PC-9 (cell line): ENCODE results near the gene RAB4A. TPM values are rescaled to one million over a fixed set of nuclear protein-coding genes. Genes with fewer than 3 reads are reported as not detected.

Experiments
- BruUV-seq: library from RNA; stranded (reverse); fragments of 400-500 nt; replicated peaks from 2 replicates; lab custom pipeline; 2021; lab: Mats Ljungman, UMichigan
- CTCF ChIA-PET: fragments of 300-600 bp; sonication (Branson Sonifier 250); formaldehyde crosslinking; loops from one replicate; lab custom pipeline; 2022; ENCODE audit warnings: antibody characterized with exemption; lab: Charles Lee
- POLR2A ChIA-PET: fragments of 300-600 bp; sonication (Branson Sonifier 250); formaldehyde crosslinking; loops from one replicate; lab custom pipeline; 2022; ENCODE audit warnings: antibody characterized with exemption; ENCODE audit not compliant: unreplicated experiment; lab: Charles Lee
- DNase-seq, 2 experiments: peaks; one replicate each; pipeline versions ENCODE4 v3.0.0 to v3.0.0-alpha.2; 2015 to 2022; ENCODE audit warnings: mixed read lengths in 1 of 2
- H2AFZ ChIP-seq: fragments of 200-600 bp; sonication (generic); 2 replicates; pipeline ENCODE4 v1.8.1; 2017; ENCODE audit warnings: antibody characterized with exemption
- H3F3A ChIP-seq: fragments of 200-600 bp; sonication (generic); 2 replicates; pipeline ENCODE4 v1.8.1; 2017; ENCODE audit warnings: antibody characterized with exemption, mild to moderate bottlenecking, low read depth; ENCODE audit not compliant: insufficient read depth
- H3K27ac ChIP-seq: fragments of 200-600 bp; sonication (generic); 2 replicates; pipeline ENCODE4 v1.6.1; 2016; ENCODE audit warnings: mixed run types
- H3K27me3 ChIP-seq: fragments of 200-600 bp; sonication (generic); 2 replicates; pipeline ENCODE4 v1.6.1; 2016; ENCODE audit warnings: low read depth, mixed run types; ENCODE audit not compliant: insufficient read depth
- H3K36me3 ChIP-seq: fragments of 200-600 bp; sonication (generic); 2 replicates; pipeline ENCODE4 v1.6.1; 2016; ENCODE audit warnings: low read depth, mixed run types
- H3K4me1 ChIP-seq: fragments of 200-600 bp; sonication (generic); replicated peaks from 2 replicates; pipeline ENCODE4 v1.6.1; 2016; ENCODE audit warnings: mixed run types; ENCODE audit not compliant: insufficient read depth
- H3K4me2 ChIP-seq: fragments of 200-600 bp; sonication (generic); 2 replicates; pipeline ENCODE4 v1.6.1; 2017; ENCODE audit warnings: mixed run types
- H3K4me3 ChIP-seq: fragments of 200-600 bp; sonication (generic); 2 replicates; pipeline ENCODE4 v1.6.1; 2016; ENCODE audit warnings: mixed run types
- H3K79me2 ChIP-seq: fragments of 200-600 bp; sonication (generic); 2 replicates; pipeline ENCODE4 v1.6.1; 2017; ENCODE audit warnings: low read depth, mixed run types
- H3K9me2 ChIP-seq: fragments of 200-600 bp; sonication (generic); 2 replicates; pipeline ENCODE4 v1.8.1; 2017; ENCODE audit warnings: mild to moderate bottlenecking; ENCODE audit not compliant: insufficient read depth
- H3K9me3 ChIP-seq: fragments of 200-600 bp; sonication (generic); 2 replicates; pipeline ENCODE4 v1.8.1; 2016; ENCODE audit warnings: low read depth; ENCODE audit not compliant: insufficient read depth
- H4K20me1 ChIP-seq: fragments of 200-600 bp; sonication (generic); 2 replicates; pipeline ENCODE4 v1.8.1; 2017; ENCODE audit not compliant: insufficient read depth
- EZH2 ChIP-seq: fragments of 200-600 bp; sonication (generic); IDR thresholded peaks from 2 replicates; pipeline ENCODE4 v1.8.0; 2017; ENCODE audit warnings: antibody characterized with exemption, low read depth
- intact Hi-C: fragments of 100-400 bp; cut with micrococcal nuclease; formaldehyde crosslinking; loops from one replicate; pipeline ENCODE4 v1.10.0; 2022; ENCODE audit not compliant: unreplicated experiment
- total RNA-seq: library from RNA; stranded (reverse); gene quantifications from 2 replicates; pipeline ENCODE4 v1.2.3, GENCODE V29; 2021
- TF ChIP-seq, protein P1 (sequence below): fragments of 200-600 bp; sonication (generic); conservative IDR thresholded peaks from 2 replicates; pipeline ENCODE4 v1.6.1; 2017; ENCODE audit warnings: mixed run types, antibody characterized with exemption, mild to moderate bottlenecking, moderate library complexity

The RAB4A gene
- total RNA-seq, 1 experiment from 2014 or later, result 29.0 TPM

DNA sequence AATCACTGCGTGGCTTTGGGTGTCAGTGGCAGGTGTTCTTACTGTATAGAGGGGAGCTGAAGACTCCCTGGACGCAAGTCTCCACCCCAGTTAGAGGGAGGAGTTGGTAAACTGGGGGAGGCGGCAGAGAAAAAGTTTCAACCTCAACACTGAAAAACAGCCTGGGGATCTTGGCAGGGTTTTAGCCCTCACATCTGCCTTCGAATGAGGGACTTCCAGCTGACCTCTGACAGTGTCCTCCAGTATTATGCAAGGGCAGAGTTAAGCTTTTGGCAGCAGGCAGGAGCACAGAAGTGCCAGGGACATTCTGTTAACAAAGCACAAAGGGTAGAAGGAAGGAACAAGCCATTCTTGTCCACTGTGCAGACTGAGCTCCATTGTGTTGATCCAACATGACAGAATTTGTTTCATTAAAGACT is 41.2 kb upstream of the RAB4A start:
- Histone ChIP-seq H3K9me2 (no peaks in the 10 kb centered on the region), H3K4me1 (peaks cover 47% of the 10 kb centered on the region), H3K27me3 (peaks cover 26% of the 10 kb centered on the region), H4K20me1 (no peaks in the 10 kb centered on the region), H3K4me2 (peak overlapping the region; percentile 63), H3K27ac (peak overlapping the region; percentile 59), H3K4me3 (peak overlapping the region; percentile 6; the same call in 1 of the 2 replicates), H3K79me2 (no peaks in the 10 kb centered on the region), H3K9me3 (no peaks in the 10 kb centered on the region), H3K36me3 (no peaks in the 10 kb centered on the region), H2AFZ (no peak overlapping the region), H3F3A (peaks cover 28% of the 10 kb centered on the region)
- TF ChIP-seq, protein P1, sequence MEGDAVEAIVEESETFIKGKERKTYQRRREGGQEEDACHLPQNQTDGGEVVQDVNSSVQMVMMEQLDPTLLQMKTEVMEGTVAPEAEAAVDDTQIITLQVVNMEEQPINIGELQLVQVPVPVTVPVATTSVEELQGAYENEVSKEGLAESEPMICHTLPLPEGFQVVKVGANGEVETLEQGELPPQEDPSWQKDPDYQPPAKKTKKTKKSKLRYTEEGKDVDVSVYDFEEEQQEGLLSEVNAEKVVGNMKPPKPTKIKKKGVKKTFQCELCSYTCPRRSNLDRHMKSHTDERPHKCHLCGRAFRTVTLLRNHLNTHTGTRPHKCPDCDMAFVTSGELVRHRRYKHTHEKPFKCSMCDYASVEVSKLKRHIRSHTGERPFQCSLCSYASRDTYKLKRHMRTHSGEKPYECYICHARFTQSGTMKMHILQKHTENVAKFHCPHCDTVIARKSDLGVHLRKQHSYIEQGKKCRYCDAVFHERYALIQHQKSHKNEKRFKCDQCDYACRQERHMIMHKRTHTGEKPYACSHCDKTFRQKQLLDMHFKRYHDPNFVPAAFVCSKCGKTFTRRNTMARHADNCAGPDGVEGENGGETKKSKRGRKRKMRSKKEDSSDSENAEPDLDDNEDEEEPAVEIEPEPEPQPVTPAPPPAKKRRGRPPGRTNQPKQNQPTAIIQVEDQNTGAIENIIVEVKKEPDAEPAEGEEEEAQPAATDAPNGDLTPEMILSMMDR, result no peak
- TF ChIP-seq EZH2, result no peak
- intact Hi-C loops, result loop anchor here (1.0 to 10.0 kb wide), 7 partner anchors 8 to 1095 kb away; partner anchors contain the start of gene TRIM17
- DNase-seq, result peak in 1 of 2 experiments; percentile 48
- no TSS peak for BruUV-seq
- ChIA-PET POLR2A (interaction anchor here (0.6 kb wide), 1 partner anchor 32 kb away, joined by 4 read pairs; no protein-coding TSS in a partner anchor), CTCF (interaction anchor here (1.3 kb wide), 1 partner anchor 252 kb away, joined by 3 read pairs; no protein-coding TSS in a partner anchor)

DNA sequence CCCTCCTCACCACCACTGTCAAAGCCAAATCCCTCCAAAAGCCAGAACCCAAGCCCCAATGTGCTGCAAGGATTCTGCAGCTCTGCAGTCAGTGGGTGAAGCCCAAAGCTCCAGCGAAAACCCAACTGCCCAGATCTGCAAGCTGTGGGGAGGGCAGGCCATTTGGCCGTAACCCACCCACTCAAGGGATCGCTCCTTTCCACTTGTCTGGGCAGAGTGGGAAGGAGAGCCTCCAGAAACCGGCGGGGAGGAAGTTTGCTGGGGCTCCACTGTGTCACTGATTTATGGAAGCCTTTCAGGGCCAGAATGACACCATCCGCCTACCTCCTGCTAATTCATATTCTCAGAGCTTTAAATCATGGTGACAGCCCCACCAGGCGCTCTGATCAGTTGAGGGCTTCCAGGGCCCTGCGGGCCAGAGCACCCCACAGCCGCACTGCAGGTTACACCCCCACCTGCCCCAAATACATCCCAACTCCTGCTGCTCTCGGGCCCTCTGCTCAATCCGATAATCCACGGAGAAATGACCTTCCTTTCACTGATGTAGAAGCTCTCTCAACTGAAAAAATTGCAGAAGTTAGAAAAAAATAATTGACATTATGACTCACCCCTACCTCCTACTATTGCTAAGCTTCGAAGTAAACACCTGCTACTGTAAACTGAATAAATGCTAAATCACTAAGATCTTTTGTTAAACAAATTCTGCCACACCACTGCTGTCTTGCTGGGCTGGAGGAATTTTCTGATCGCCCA is 40.6 kb upstream of the RAB4A start:
- Histone ChIP-seq H4K20me1 (no peaks in the 10 kb centered on the region), H3K4me2 (peak overlapping the region; percentile 63), H3K27ac (peak overlapping the region; percentile 59), H3K9me2 (no peaks in the 10 kb centered on the region), H3K9me3 (no peaks in the 10 kb centered on the region), H3K4me3 (peak overlapping the region; percentile 6; the same call in 1 of the 2 replicates), H3K4me1 (peaks cover 42% of the 10 kb centered on the region), H3K36me3 (no peaks in the 10 kb centered on the region), H3F3A (peaks cover 28% of the 10 kb centered on the region), H2AFZ (no peak overlapping the region), H3K27me3 (peaks cover 24% of the 10 kb centered on the region; the same call in 1 of the 2 replicates), H3K79me2 (no peaks in the 10 kb centered on the region)
- TF ChIP-seq, protein P1, result no peak
- TF ChIP-seq EZH2, result no peak
- ChIA-PET POLR2A (interaction anchor here (0.5 kb wide), 1 partner anchor 746 kb away, joined by 11 read pairs; no protein-coding TSS in a partner anchor), CTCF (interaction anchor here (1.3 kb wide), 1 partner anchor 252 kb away, joined by 3 read pairs; no protein-coding TSS in a partner anchor)
- intact Hi-C loops, result no loop called here
- peak in 1 of 2 experiments; percentile 88 for DNase-seq
- BruUV-seq, result no TSS peak

DNA sequence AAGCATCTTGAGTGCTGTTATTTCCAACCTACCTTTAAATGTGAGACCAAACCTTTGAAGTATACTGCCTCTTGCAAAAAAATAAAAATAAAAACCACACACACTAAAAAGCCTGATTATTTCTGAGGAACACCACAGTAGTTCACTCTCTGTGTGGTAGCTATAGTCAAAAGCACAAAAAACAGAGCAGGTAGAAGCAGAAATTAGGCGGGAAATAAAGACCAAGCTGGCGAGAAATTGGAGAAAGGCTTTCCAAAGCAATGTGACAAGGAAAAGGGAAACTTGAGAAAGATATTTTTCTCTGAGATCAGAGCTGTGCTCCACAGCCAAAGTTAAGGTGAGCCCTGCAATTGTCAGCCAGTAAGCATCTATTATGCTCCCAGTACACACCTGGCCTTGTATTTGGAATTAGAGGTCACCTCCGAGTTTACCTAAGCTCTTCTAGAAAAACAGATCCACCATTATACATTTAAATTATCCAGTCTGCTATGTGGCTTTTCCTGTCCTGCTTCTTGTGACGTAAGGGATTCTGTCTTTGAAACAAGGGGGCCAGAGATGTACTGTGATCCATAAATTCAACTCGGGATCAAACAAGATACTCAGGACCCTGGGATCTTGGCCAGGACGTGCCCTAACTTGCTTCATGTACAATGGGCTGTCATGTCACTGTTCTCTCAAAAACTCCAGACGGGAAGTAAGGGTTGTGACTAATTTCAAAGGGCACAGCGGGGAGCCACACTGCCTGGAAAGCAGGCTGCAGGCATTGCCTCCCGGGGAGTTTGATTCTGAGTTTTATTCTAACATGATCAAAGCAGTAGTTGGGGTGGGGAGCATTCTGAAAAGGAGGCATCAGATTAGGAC is 39.8 kb upstream of the RAB4A start:
- Histone ChIP-seq H3K9me2 (no peaks in the 10 kb centered on the region), H3K27ac (no peak overlapping the region), H3K4me2 (peak overlapping the region; percentile 63), H3K36me3 (no peaks in the 10 kb centered on the region), H3K4me1 (peaks cover 38% of the 10 kb centered on the region), H3K4me3 (no peak overlapping the region), H4K20me1 (no peaks in the 10 kb centered on the region), H3F3A (peaks cover 28% of the 10 kb centered on the region), H3K27me3 (peaks cover 24% of the 10 kb centered on the region; the same call in 1 of the 2 replicates), H3K9me3 (no peaks in the 10 kb centered on the region), H3K79me2 (no peaks in the 10 kb centered on the region), H2AFZ (no peak overlapping the region)
- ChIA-PET POLR2A (interaction anchor here (0.5 kb wide), 1 partner anchor 747 kb away, joined by 11 read pairs; no protein-coding TSS in a partner anchor), CTCF (interaction anchor here (0.6 to 1.3 kb wide), 2 partner anchors 24 to 251 kb away, joined by 3 read pairs; no protein-coding TSS in a partner anchor)
- BruUV-seq, result no TSS peak
- intact Hi-C loops, result no loop called here
- DNase-seq, result peak; percentile 57 to 76
- TF ChIP-seq, protein P1, result no peak
- TF ChIP-seq EZH2, result no peak
